Type B pancreatic cell (in vitro differentiated cells): ENCODE measurements around the gene SCAP. TPM values are rescaled to one million over a fixed set of nuclear protein-coding genes. Genes with fewer than 3 reads are reported as not detected.
"Not testable (repeated sequence)": the region's sequence is repeated elsewhere in the genome, so short reads cannot be mapped to it uniquely, and the experiment has no call there.

Source experiments
- DNase-seq: peaks from one replicate; pipeline ENCODE4 v3.0.0; 2021; ENCODE audit warnings: mixed read lengths; ENCODE audit not compliant: unreplicated experiment; ENCODE audit errors: extremely low spot score
- H3K27ac Mint-ChIP-seq: 2 replicates; pipeline ENCODE4 v1.8.0; 2021; ENCODE audit warnings: mild to moderate bottlenecking, mixed read lengths
- H3K27me3 Mint-ChIP-seq: 2 replicates; pipeline ENCODE4 v1.8.0; 2021; ENCODE audit warnings: mixed read lengths
- H3K36me3 Mint-ChIP-seq: 2 replicates; pipeline ENCODE4 v1.8.0; 2021; ENCODE audit warnings: mixed read lengths
- H3K4me1 Mint-ChIP-seq: one replicate; pipeline ENCODE4 v1.8.0; 2021; ENCODE audit warnings: mixed read lengths; ENCODE audit not compliant: unreplicated experiment
- H3K4me3 Mint-ChIP-seq: 2 replicates; pipeline ENCODE4 v1.8.0; 2021; ENCODE audit warnings: mild to moderate bottlenecking, mixed read lengths
- H3K9me3 Mint-ChIP-seq: 2 replicates; pipeline ENCODE4 v1.8.0; 2021; ENCODE audit warnings: mixed read lengths
- total RNA-seq: library from RNA; stranded (reverse); gene quantifications from 2 replicates; pipeline ENCODE4 v1.2.1, GENCODE V29; 2021; ENCODE audit warnings: low replicate concordance
- TF ChIP-seq, protein P1 (sequence below): fragments of 200-600 bp; sonication (generic); conservative IDR thresholded peaks from 2 replicates; pipeline ENCODE4 v1.5.0; 2021; ENCODE audit warnings: antibody characterized with exemption, mild to moderate bottlenecking

The SCAP gene
- total RNA-seq, 1 donor from 2014 or later, result 106 TPM

DNA sequence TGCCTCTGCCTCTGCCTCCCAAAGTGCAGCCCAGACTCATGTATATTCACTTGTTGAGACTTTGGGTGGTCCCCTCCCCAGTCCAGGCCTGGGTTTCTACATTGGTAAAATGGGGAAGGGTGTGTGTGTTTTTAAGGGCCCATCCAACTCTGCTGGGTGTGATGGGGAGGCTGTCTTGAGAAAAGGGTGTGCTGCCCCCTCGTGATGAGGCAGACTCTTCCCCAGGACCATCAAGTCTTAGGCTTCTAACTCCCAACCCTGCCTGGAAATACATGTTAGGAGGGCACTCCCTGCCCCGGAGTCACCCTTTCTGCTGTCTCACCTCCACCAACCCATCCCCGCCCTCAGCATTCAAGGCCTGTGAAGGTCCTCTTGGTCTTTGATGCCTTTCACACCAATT, 99.3 kb downstream of the SCAP start:
- no peak overlapping the region for H3K27ac Mint-ChIP-seq

DNA sequence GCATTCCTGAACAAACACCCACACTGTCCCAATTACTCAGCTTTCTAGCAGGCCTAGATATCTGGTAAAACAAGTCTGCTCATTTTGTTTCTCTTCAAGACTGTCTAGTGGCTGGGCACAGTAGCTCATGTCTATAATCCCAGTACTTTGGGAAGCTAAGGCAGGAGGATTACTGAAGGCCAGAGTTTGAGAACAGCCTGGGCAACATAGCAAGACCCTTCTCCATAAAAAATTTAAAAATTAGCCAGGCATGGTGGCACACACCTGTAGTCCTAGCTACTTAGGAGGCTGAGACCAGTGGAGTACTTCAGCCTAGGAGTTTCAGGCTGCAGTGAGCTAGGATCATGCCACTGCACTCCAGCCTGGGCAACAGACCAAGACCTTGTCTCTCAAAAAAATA, 101.2 kb downstream of the SCAP start:
- peaks cover 5% of the 10 kb centered on the region for H3K4me1 Mint-ChIP-seq

More for the DNA sequence above, 99.3 kb downstream of the SCAP start:
- peaks cover 4% of the 10 kb centered on the region for H3K36me3 Mint-ChIP-seq
- H3K4me1 Mint-ChIP-seq, result peaks cover 15% of the 10 kb centered on the region
- peaks cover 7% of the 10 kb centered on the region for H3K27me3 Mint-ChIP-seq
- no peak overlapping the region for H3K4me3 Mint-ChIP-seq
- no peaks in the 10 kb centered on the region for H3K9me3 Mint-ChIP-seq
- TF ChIP-seq, protein P1, sequence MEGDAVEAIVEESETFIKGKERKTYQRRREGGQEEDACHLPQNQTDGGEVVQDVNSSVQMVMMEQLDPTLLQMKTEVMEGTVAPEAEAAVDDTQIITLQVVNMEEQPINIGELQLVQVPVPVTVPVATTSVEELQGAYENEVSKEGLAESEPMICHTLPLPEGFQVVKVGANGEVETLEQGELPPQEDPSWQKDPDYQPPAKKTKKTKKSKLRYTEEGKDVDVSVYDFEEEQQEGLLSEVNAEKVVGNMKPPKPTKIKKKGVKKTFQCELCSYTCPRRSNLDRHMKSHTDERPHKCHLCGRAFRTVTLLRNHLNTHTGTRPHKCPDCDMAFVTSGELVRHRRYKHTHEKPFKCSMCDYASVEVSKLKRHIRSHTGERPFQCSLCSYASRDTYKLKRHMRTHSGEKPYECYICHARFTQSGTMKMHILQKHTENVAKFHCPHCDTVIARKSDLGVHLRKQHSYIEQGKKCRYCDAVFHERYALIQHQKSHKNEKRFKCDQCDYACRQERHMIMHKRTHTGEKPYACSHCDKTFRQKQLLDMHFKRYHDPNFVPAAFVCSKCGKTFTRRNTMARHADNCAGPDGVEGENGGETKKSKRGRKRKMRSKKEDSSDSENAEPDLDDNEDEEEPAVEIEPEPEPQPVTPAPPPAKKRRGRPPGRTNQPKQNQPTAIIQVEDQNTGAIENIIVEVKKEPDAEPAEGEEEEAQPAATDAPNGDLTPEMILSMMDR, result no peak
- DNase-seq, result no peak

DNA sequence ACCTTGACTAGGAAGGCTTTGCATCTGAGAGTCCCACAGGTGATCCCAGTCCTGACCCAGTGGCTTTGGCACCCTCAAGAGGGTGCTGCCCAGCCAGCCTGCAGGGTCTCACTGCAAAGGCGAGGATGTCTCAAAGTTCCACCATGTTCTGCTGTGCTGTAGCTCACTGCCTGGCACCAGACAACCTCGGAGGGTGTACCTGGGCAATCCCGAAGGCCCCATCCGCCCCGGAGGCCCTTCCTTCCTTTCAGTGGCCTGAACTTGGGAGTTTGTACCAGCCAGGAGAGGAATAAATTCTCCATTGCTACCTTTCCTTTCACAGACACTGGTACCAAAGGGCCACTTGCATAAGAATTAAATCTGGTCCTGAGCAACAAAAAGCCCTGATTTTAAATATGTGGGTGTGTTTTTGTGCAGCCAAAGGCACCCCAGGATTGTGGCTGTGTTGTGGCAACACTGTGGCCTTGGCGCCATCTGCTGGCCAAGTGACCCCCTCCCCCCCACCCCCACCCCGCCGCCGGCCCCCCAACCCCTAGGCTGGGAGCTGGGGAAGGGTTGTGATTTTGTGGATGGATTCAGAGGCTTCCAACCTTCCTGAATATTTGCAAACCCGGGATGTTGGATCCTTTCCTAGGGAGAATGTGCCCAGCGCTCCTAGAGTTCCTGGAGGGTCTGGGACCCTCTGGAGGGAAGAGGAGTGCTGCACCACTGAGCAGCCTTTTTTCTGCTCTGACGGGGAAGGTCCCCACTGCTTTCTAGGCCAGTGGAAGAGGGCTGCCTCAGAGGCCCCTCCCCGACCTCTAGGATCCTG, 104.6 kb downstream of the SCAP start:
- Mint-ChIP-seq H3K36me3 (no peaks in the 10 kb centered on the region), H3K27ac (no peak overlapping the region), H3K27me3 (peaks cover 10% of the 10 kb centered on the region), H3K4me3 (no peak overlapping the region), H3K9me3 (no peaks in the 10 kb centered on the region), H3K4me1 (no peaks in the 10 kb centered on the region)
- TF ChIP-seq, protein P1, result peak; percentile 71
- DNase-seq, result no peak

More for the DNA sequence above, 101.2 kb downstream of the SCAP start:
- TF ChIP-seq, protein P1, result no peak
- Mint-ChIP-seq H3K36me3 (no peaks in the 10 kb centered on the region), H3K27me3 (peaks cover 7% of the 10 kb centered on the region), H3K4me3 (no peak overlapping the region), H3K27ac (no peak overlapping the region), H3K9me3 (no peaks in the 10 kb centered on the region)
- no peak for DNase-seq

DNA sequence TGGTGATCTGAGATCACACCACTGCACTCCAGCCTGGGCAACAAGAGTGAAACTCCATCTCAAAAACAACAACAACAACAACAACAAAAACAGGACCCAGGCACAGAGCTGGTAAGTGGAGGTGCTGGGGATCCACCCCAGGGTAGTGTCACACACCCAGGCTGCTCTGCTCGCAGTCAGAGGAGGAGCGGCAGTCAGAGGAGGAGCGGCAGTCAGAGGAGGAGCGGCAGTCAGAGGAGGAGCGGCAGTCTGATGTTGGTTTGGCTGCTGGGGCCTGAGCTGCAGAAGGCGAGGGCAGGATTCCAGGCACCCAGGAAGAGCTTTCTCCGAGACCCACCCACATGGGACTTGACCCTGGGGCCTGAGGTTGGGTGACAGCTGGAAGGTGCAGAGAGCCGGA, 105.7 kb downstream of the SCAP start:
- not testable (repeated sequence) for H3K27me3 Mint-ChIP-seq, H3K36me3 Mint-ChIP-seq, H3K9me3 Mint-ChIP-seq, DNase-seq, H3K4me1 Mint-ChIP-seq, H3K27ac Mint-ChIP-seq, H3K4me3 Mint-ChIP-seq

DNA sequence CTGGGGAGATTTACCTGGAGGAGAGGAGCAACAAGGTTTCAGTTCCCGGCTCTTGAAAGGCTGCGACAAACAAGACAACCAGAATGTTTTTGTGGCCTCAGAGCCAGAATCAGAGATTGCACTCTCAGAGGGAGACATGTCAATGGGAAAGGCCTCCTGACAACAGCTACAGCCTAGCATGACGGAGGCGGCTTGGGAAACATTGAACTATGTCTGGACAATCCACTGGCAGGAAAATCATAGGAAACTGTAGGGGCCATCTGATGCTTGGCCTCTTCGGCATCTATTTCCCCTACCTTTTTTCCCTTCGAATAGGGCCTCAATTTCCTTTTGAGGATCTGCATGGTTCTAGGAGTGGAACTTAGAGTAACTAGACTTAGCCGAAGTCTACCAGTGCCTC, 108.1 kb downstream of the SCAP start:
- TF ChIP-seq, protein P1, result no peak
- Mint-ChIP-seq H3K36me3 (no peaks in the 10 kb centered on the region), H3K4me3 (no peak overlapping the region), H3K27me3 (peaks cover 7% of the 10 kb centered on the region), H3K4me1 (no peaks in the 10 kb centered on the region), H3K27ac (no peak overlapping the region), H3K9me3 (peaks cover under 1% of the 10 kb centered on the region)
- DNase-seq, result no peak

DNA sequence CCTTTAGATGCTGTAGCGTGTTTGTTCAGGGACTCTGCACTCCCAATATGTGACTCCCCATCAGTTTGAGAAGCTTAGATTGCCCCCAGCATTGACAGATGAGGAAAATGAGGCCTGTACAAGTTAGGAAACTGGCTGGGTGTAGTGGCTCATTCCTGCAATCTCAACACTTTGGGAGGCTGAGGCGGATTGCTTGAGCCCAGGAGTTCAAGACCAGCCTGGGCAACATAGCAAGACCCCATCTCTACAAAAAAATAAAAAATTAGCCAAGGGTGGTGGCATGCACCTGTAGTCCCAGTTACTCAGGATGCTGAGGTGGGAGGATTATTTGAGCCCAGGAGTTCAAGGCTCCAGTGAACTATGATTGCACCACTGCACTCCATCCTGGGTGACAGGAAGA, 108.9 kb downstream of the SCAP start:
- H3K36me3 Mint-ChIP-seq, result no peaks in the 10 kb centered on the region
- DNase-seq, result no peak

More for the DNA sequence above, 108.9 kb downstream of the SCAP start:
- TF ChIP-seq, protein P1, result no peak
- H3K4me3 Mint-ChIP-seq, result no peak overlapping the region
- peaks cover 4% of the 10 kb centered on the region for H3K9me3 Mint-ChIP-seq
- H3K4me1 Mint-ChIP-seq, result no peaks in the 10 kb centered on the region
- peaks cover 3% of the 10 kb centered on the region for H3K27me3 Mint-ChIP-seq
- no peak overlapping the region for H3K27ac Mint-ChIP-seq
